Gastrocnemius medialis (tissue), 4 donors: ENCODE measurements around the gene TNN.

Source experiments
- POLR2A ChIP-seq, 2 donors: fragments of 450-650 bp; IDR thresholded peaks; one replicate each; pipeline ENCODE4 v1.6.1; 2017; ENCODE audit warnings: antibody characterized with exemption in 2 of 2, mild to moderate bottlenecking in 2 of 2, moderate library complexity in 2 of 2
- TF ChIP-seq, protein P1 (sequence below), 5 experiments: fragments of 450-650 bp in 3 of 5; fragments of 200-600 bp in 2 of 5; sonication (generic) in 2 of 5; IDR thresholded peaks in 4 of 5; conservative IDR thresholded peaks in 1 of 5; 1 replicate in 4 of 5; 2 replicates in 1 of 5; pipeline ENCODE4 v1.5.1; 2016 to 2019; ENCODE audit warnings: antibody characterized with exemption in 5 of 5, mild to moderate bottlenecking in 3 of 5, moderate library complexity in 3 of 5

DNA sequence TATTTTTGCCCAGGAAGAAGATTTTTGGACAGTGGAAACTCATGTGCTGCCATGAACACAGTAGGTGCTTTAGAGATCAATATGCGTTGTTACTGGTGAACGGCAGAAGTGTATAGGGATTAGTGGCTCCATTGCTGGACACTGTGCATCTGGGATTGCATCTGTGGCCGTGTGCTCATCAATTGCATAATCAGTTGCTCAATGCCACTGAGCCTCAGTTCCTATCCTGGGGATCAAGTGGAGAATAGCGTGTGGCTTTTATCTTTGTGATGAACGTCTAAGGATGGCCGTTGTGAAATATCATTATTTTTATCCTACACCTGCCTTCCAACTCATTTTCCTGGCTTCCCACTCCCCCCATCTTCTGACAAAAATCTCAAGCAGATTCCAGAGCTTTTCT lies 5.4 kb downstream of the TNN start:
- TF ChIP-seq, protein P1, sequence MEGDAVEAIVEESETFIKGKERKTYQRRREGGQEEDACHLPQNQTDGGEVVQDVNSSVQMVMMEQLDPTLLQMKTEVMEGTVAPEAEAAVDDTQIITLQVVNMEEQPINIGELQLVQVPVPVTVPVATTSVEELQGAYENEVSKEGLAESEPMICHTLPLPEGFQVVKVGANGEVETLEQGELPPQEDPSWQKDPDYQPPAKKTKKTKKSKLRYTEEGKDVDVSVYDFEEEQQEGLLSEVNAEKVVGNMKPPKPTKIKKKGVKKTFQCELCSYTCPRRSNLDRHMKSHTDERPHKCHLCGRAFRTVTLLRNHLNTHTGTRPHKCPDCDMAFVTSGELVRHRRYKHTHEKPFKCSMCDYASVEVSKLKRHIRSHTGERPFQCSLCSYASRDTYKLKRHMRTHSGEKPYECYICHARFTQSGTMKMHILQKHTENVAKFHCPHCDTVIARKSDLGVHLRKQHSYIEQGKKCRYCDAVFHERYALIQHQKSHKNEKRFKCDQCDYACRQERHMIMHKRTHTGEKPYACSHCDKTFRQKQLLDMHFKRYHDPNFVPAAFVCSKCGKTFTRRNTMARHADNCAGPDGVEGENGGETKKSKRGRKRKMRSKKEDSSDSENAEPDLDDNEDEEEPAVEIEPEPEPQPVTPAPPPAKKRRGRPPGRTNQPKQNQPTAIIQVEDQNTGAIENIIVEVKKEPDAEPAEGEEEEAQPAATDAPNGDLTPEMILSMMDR (IDR thresholded peaks at IDR 0.05 in 4 of 5, conservative IDR thresholded peaks at IDR 0.05 in 1 of 5) = no peak
- TF ChIP-seq POLR2A (IDR thresholded peaks at IDR 0.05) = no peak
